Bone marrow (tissue), 2 donors: ENCODE results near the gene SERPINB5.
A peak's percentile ranks its signal among the peaks of the same experiment; 100 is the strongest.

ENCODE experiments used
- DNase-seq, 2 donors: peaks; one replicate each; lab custom pipeline; 2025; lab: John Stamatoyannopoulos, UW

Gene SERPINB5

DNA sequence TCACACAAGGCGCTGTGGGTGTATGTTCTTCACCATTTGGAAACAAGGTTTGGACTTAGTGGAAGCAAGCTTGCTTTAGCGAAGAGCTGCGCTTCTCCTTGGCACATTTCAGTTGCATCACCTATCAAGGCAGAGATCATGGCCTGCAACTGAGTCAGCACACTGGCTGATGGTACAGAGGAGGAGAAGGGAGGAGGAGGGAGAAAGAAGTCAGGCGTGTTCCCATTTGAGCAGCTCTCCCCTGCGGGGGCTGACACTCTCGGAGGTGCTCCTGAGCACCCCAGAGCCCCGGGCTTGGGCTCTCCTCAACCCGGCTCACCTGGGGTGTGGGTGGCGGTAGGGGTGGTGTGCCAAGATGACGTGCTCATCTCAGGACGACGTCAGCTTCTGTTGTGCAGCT, 6.0 kb upstream of the SERPINB5 start:
- DNase-seq: no peak

DNA sequence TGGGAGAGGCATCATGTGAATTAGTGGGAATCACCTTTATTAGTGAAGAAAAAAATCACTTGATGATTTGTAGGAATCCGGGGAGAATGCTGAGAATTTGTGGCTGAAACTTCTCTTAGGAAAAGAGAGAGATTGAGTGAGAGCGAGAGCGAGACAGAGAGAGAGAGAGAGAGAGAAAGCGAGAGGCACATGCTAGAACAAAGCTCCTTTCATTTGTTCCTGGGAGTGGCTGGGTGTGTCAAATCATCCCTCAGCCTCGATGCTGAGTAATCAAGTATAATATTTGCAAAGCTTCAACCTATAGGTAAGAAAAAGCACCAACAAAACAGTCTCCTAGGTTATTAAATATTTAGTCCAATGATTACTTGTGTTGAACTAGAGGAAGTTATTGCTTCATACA, 4.4 kb upstream of the SERPINB5 start:
- no peak for DNase-seq

DNA sequence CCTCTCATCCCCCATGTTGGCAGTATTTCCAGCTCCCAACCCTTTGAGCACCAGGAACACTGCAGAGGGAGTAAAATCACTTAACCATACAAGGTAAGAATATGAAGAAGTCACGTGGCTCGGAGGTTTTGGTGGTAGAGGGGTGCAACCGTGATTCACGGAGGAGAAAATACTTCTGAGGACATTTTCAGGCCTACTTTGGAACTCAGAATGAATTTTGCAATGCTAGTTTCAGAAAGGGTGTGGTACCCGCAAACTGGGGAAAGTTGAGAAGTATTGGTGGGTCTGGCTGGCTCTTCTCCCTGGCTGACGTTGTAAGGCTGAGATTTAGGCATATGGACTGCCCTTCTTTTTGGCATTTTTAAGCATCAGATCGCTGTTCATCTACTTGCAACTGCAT, 442 bp downstream of the SERPINB5 start:
- DNase-seq: no peak

DNA sequence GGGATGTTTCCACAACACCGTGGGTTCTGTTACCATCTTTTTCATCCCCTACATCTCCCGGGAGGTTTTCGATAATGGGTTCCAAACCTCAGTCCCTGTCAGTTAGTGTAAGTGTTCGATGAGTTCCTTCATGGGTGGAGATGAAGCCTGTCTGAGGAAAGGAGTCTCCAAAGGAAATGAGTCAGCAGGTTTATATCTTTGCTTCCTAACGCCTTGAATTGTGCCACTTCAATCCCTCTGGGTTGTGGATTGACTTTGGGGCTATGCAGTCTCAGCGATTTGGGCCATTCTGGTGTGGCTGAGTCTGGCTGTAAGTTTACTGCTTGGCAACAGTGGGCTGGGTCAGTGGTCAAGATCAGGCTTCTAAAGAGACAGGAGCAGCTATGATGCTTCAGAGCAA, 1.2 kb downstream of the SERPINB5 start:
- DNase-seq: no peak

DNA sequence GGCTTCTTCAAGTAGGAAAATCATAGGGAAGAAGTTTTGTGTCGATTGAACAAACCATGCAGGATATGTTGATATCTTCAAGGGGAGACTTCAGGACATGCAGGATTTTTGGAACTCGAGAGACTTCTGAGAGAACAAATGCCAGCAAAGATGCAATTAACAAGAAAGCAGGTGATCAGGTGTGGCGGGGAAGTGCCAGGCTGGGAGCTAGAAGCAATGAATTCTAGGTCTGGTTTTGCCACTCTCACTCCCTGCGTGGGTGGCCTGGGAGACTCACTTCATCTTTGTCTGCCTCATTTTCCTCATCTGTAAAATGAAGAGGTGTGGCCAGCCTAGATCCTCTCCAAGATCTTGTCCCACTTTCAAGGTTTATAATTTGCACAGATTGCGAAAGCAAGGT, 3.1 kb downstream of the SERPINB5 start:
- no peak for DNase-seq

DNA sequence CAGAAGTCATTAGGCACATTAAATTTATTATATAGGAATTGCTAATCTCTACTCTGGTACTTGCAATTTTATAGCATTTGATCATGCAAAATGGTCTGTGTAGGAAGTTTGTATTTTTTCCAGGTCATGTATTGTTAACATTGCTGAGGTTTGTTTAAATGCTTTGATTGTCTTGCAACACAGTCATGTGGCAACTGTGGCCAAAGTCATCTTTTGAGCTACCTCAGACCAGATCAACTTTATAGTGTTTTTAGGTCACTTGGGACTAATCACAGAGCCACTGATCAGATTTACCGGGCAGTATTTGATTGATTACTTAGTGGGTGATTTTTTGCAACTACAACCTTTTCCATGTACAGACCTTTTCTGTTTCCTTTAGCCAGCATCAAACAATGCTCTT, 3.7 kb downstream of the SERPINB5 start:
- no peak for DNase-seq

DNA sequence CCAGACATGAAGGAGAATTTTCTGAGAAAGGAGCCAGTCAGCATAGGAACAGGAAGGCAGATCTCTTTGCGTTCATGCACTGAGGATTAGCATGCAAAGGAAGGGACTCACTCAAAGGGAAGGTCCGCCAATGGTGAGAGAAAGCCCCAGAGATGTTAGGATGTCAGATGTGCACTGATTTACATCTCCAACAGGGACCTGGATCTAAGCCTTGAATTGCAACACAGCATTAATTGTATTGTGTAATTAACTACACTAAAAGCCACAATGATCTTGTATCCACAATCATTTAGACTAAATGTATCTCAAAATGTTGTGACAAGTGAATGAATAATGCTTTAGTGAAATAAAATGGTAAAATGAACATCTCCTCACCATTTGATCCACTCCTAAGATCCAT, 4.2 kb downstream of the SERPINB5 start:
- no peak for DNase-seq

DNA sequence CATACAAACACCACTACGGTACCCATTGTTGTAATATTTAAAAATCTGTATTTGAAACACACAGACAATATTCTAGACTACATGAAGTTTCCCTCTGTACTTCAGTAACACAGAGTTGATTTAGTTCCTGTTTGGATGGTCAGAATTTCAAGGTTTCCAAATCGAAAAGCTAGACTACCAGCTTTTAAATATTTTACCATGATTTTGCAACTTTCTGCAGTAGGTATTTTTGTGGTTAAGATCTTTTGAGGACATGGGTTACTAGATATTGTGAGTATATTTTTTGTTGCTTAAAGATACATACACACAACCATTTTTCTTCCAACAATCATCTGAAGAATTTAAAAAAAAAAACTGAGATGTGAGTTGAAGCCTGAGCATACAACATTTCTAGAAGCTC, 10.9 kb downstream of the SERPINB5 start:
- DNase-seq: no peak

DNA sequence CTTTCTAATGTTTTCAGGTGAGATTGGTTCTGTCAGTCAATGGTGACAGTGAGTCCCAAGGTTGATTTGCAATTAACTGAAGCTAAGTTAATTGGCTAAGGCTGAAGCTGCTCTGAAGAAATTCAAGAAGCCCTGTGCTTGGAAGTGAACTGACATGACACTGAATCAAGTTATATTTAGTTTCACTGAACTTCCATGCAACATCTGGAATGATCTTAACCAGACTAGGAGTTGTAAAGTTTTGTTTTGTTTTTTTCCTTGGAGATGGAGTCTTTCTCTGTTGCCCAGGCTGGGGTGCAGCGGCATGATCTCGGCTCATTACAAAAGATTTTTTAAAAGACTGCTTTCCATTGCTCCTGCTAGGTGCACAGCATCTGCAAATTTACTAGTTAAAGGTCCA, 11.4 kb downstream of the SERPINB5 start:
- no peak for DNase-seq

DNA sequence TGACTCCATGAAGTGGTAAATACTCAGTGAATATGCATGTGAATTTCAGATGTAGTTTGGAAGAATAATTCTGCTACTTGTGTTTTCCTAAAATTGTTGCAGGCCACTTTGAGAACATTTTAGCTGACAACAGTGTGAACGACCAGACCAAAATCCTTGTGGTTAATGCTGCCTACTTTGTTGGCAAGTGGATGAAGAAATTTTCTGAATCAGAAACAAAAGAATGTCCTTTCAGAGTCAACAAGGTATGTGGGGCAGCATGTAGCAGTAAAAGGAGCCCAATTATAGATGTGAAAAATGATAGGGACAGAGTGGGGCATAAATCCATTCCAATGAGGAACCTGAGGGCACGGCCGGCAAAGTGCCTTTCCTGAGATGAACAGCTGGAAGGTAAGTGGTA, 16.1 kb downstream of the SERPINB5 start:
- DNase-seq: no peak

DNA sequence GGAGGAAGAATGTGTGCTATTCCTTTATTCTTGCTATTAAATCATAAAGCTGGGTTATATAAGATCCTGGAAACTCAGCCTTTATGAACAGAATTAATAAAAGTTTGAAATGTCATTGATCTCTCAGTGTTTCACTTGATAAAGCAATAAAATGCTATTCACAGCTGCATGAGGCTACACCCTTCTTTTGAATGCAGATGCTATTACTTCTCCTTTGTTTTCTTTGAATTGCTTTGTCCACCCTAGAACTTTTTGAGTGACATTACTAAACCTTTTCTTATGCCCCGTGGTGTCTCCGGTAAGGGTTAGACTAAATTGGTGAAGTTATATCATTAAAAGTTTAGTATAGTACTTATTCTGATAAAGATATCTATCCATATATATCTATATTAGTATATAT, 18.9 kb downstream of the SERPINB5 start:
- no peak for DNase-seq

DNA sequence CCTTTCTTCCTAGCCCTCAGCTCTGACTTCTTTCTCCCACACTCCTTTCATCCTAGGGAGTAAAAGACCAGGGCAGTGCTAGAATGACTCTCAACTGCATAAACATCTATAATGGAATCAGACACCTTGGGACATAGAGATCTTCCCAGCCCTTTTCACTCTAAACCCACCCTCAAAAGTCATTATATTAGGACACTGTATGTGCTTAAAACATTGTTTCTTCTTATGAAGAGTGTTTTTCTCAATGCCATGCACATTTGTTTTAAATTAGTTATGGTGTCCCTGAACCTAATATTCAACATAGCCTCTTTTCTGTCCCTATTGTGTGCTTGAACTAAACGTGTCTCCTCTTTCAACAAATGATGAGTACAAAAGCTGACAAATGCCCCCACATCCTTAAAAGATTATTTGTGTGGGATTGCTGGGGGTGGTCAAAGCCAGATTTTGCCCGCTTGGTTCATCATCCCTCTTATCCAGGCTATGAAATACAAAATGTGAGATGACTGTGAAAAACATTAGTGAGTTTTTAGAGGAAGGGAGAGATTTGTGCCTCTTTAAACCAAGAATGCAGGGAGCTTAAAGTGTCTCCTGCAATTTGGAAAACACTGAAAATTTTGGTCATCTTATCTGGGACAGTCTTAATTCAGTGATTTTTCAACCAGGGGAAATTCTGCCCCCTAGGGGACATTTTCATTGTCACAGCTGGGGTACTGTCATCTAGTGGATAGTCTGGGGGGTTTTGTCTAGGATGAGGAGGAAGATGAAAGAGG, 29.0 kb downstream of the SERPINB5 start:
- no peak for DNase-seq

DNA sequence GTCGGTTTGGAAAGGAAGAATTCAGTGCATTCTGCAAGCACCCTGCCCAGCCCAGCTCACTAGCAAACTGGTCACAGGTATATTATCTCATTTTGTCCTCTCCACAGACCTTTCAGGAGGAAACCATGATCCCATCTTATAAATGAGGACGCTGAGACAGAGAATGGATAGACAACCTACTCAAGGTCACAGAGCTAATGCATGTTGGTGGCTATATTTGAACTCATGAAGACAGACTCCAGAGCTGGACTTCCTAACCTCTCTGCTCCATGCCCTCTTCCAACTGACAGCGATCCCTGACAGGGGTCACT, 29.5 kb downstream of the SERPINB5 start:
- no peak for DNase-seq

DNA sequence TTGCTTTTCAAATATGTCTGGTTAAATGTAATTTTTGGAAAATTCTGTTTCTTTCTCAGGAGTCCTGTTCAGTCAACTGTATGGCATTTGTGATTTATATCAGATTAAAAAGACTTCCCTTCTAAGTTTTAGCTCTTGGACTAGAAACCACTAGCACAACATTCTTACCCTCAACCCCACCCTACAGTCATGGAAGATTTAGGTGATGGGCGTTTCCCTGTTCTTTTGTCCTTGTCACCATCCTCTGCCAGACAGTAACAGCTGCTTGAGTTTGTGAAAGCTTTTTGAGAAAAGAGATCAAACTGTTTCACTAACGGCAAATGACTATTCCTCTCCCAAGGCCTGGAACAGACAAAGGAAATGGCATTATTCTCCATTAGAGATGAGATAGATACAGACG, 31.8 kb downstream of the SERPINB5 start:
- DNase-seq: no peak

DNA sequence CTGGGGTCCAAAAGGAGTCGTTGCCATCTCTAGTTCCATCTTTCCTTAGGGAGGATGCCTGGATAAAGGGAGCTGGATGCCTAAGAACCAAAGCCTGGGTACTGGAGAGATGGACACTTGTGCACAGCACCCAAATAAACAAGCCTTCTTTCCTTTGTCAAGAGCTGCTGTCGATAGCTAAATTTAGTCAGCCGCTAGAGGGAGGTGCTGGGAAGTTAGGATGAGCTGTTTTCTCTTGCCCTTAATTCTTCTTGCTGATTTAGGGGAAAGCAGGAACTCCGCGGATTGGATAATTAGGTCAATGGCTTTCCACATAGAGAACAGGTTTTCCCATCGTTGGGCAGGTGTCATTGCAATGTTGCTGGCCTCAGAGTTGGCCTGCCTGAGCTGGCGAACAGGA, 34.5 kb downstream of the SERPINB5 start:
- DNase-seq: peak; percentile 3

DNA sequence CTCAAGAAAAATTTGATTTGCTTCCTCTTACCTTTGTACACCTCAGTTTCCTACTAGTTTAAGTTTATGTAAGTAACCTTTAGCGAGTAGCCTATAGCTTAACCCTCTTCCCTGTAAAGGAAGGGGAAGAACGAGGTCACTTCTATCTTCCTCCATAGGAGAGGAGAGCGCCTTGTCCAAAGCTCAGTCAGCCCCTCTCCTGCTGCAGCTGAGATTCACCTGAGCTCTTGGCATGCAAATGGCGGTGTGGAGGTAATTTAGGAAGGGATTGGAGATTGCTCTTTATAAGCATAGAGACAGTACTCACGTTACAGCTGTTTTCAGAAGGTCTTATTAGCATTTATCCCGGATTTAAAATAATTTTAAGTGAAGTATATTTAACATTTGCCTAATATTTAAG, 37.6 kb downstream of the SERPINB5 start:
- DNase-seq: no peak

DNA sequence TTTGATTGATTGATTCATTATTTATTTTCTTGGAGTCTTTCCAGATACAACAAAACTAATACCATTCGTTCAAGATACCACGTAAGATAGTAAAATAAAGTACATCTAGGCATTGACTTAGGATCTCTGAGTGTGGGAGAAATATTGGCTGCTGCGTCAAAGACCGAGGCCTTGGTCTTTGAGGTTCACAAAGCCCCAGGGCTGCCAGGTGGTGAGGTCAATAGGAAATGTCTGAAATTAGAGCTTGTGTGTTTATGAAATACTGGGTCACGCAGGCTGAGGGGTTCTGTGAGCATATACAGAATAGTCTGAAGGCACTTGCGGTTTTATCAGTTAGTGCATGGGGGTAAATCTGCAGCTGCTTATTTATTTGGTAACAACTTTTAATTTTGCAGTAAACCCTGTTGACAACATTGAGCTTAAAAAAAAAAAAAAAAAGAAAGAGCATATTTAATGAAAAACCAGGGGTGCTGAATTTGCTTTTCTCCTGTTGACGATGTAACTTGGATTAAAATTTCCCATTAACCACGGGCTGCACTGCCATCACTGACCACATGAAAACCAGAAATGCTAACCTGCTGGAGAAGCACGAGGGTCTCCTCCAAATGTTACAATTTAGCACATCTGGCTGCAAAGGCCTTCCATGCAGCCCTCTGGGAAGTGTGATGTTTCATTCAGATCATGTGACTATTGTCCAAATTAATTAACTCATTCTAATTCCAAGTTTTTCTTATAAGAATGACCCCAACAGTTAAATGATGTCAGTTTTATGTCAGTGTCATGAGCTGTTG, 38.3 kb downstream of the SERPINB5 start:
- DNase-seq: no peak

DNA sequence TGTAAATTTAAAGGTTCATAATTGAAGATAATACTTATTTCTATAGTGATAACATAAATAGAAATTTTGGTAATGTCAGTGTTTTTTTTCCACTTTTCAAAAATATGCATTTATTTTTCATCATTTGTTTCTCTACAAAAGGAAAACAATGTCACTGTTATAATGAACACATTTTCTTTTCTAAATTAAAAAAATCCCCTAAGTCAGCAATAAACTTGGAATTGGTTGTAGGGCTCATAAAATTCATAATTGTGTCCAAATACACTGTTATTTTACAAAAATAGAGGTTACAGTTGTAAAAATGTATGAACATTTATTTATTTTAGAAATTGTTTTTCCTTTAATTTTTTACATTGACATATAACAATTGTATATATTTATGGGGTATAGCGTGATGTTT, 39.0 kb downstream of the SERPINB5 start:
- DNase-seq: no peak

DNA sequence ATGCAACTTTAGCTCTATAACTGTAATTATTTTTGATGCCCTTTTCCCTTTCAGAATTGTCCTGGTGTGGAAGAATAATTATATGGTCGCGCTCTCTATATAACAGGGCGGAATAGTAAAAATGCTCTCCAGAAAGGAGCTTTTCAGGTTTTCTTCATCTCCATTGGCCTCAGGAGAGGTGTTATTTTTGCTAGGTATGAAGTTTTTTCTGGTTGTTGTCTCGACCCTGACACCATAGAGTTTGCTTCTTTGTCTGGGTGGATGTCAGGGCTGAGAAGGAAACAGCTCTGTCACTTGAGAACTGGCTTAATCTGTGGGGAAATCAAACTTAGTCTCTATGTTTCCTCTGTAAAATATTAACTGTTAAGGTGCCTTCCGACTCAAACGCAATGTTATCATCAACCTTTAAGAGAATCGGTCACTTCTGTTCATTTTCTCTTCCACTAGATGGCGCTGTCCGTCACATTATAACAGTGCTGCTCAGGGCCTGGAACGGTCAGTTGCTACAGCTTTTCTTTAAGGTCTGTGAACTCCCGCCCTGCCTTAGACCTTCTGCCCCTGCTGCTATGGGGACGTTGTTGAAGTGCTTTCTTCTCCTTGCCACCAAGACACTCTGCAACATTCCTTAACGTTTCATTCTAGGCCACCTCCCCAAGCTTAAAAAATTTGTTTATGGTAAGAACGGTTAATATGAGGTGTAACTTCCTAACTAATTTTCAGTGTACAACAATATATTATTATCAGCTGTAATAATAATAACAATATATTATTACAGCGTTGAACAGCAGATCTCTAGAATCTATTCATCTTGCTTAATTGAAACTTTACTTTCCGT, 41.6 kb downstream of the SERPINB5 start:
- DNase-seq: peak; percentile 17 to 45

DNA sequence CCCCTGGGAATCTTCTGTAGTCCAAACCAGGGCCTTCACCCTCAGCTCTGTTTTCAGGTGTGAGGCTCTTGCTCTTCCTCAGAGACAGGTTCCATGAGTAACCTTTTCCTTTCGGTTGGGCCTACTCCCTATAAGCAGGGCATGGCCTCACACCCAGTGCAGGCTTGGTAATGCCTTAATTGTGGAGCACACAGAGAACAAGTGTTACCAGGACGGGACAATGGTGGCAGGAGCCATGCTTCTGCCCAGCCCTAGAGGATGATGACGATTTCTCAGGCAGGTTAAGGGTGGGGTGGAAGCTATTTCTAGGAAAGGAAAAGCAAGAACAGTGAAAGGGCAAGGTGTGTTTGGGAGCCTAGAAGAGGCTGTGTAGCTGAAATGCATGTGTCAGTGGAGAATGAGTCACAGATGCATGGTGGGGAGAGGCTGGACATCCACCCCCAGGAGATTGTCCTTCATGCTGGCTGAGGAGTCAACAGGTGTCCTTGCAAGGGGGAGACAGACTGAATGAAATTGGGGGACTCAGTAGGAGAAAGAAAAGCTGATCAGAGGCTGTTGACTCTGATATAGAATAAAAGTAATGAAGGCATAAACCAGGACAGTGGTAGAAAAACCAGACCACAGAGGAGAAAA, 43.4 kb downstream of the SERPINB5 start:
- no peak for DNase-seq

DNA sequence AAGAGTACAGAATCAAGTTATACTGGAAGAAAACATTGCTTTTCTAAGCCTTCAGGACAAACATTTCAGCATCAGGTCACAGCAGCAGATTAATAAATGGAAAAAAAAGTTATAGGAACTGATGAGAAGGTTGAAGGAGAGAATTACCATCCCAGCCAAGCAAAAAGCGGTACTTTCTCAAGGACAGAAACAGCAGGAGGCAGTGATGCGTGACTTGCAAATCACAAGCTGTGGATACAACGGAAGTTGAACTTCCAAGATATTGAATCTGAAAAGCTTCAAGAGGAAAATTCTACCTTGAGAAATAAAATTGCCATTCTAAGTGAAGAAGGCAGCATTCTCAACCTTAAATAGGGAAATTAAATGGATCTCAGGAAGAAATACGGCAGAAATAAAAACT, 46.9 kb downstream of the SERPINB5 start:
- no peak for DNase-seq

DNA sequence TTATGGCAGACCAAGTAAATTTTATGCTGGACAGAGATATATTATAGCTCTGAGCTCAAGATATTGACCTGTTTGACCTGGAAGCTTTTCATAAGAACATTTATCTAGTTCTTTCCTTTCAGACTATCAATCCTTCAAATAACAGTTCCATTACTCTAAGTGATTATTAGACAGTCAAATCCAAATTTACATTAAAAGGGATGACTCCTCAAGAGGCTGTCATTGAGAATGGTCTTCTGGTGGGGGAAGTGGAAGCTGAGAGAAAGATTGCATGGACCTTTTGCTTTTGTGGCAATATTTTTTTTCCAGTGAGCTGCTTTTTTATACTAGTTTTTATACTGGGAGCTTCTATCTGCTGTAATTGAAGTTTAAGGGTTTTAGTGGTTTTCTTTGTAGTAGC, 50.5 kb downstream of the SERPINB5 start:
- DNase-seq: no peak
